ENCODE measurements around the gene FBN1. TPM values are rescaled to one million over a fixed set of nuclear protein-coding genes. Genes with fewer than 3 reads are reported as not detected.

The FBN1 gene
- total RNA-seq, 1 donor from 2014 or later = 164 TPM

GRCh38 chr15:48547286-48547685 is 98.2 kb downstream of the FBN1 start:
- Histone ChIP-seq H3K36me3 (no peaks in the 10 kb centered on the region), H3K27ac (no peak overlapping the region), H3K4me1 (peaks cover 0 to 13% of the 10 kb centered on the region in 2 donors), H3K4me3 (no peak overlapping the region), H3K9me3 (no peaks in the 10 kb centered on the region), H3K27me3 (no peaks in the 10 kb centered on the region)
- intact Hi-C loops (cut with DNase I) = no loop called here
- TF ChIP-seq, protein P1, sequence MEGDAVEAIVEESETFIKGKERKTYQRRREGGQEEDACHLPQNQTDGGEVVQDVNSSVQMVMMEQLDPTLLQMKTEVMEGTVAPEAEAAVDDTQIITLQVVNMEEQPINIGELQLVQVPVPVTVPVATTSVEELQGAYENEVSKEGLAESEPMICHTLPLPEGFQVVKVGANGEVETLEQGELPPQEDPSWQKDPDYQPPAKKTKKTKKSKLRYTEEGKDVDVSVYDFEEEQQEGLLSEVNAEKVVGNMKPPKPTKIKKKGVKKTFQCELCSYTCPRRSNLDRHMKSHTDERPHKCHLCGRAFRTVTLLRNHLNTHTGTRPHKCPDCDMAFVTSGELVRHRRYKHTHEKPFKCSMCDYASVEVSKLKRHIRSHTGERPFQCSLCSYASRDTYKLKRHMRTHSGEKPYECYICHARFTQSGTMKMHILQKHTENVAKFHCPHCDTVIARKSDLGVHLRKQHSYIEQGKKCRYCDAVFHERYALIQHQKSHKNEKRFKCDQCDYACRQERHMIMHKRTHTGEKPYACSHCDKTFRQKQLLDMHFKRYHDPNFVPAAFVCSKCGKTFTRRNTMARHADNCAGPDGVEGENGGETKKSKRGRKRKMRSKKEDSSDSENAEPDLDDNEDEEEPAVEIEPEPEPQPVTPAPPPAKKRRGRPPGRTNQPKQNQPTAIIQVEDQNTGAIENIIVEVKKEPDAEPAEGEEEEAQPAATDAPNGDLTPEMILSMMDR (IDR thresholded peaks at IDR 0.05) = no peak
- DNase-seq (ENCODE audit: low spot score in 2 of 2) = no peak

- Histone ChIP-seq H3K27me3 (no peaks in the 10 kb centered on the region), H3K36me3 (no peaks in the 10 kb centered on the region), H3K4me3 (no peak overlapping the region), H3K27ac (peak overlapping the region in 1 of 2 donors; percentile 9), H3K9me3 (no peaks in the 10 kb centered on the region), H3K4me1 (peaks cover 6 to 14% of the 10 kb centered on the region in 2 donors)
- TF ChIP-seq, protein P1 (IDR thresholded peaks at IDR 0.05) = no peak
- no peak for DNase-seq (ENCODE audit: low spot score in 2 of 2)
- intact Hi-C loops (cut with DNase I) = no loop called here
These were observed 99.2 kb downstream of the FBN1 start for GRCh38 chr15:48546296-48546695.

DNA sequence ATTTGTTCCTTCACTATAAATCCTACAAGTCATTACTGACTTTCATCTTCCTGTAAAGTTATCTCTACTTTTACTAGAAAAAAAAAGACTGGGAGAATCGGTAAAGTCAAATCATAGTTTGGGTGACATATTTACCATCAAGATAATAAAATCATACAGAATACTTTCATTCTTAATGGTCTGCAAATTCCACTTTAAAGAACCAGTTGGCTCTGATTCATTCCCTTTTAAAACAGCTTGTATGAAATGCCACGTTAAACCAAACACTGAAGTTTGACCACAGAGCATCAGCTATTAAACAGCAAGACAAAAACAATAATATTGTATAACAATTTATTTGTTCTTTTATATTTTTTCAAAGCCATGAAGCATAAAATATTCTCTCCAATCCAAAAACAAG is 100.7 kb downstream of the FBN1 start:
- TF ChIP-seq, protein P1 (IDR thresholded peaks at IDR 0.05) = no peak
- intact Hi-C loops (cut with DNase I) = no loop called here
- Histone ChIP-seq H3K27ac (no peak overlapping the region), H3K4me3 (no peak overlapping the region), H3K27me3 (no peaks in the 10 kb centered on the region), H3K4me1 (peaks cover 8 to 14% of the 10 kb centered on the region in 2 donors), H3K9me3 (no peaks in the 10 kb centered on the region), H3K36me3 (no peaks in the 10 kb centered on the region)
- DNase-seq (ENCODE audit: low spot score in 2 of 2) = no peak

DNA sequence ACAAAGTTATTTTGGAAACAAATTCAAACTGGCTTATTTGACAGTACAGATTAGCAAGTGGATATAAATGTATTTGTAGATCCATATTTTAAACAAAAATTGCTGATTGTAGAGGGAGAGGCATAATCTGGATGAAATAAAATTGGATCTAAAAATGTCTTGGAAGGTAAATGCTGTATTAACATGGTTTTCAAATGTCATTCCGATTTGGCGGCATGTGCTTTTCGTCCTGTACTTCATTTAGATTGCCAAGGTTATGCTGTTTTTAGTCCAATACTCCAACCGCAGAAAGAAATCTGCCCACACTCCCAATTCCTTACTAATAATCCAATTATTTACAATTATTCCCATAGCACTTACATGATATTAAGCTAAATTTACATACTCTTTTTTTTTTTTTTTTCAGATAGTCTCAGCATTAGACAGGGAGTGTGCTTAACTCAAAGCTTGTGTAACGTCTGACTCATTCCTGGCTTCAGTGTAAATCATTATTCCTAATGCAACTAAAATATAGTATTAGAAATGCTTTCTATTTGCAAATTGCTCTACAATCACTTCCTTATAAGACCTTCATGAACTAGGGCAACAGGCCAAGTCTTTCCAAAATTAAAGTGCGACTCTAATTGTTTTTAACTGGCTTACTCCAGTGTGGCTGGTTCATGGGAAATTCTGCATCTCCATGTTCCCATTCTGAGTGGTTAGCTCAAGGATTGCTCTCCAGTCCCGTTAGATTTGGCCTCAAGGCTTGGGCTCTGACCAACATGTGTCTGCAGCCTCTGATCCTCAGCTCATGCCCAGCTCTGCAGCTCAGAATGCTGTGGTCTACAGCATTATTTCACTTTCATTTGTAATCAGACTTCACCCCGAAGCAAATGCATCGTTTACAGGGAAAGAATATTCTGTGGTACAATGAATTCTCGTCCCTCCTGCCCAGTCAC is 103.9 kb downstream of the FBN1 start:
- intact Hi-C loops (cut with DNase I) = no loop called here
- peak overlapping the region; percentile 24 to 55 for H3K27ac ChIP-seq

DNA sequence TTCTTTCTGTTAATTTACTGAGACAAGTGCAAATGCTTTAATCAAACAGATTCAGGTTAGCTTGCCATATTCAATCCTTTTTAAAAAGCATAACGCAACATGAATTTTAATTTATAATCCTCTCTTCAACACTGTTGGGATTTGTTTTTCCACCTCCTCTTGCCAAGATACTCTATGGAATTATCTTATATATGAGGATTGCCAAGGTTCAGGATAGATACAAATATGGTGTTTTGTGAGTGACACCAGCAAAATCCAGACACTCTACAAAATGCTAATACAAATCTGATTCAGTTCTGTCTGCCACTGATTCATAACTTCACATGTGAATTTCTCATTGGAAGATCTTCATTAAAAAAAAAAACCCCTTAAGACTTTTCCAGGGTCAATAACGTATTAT is 104.8 kb downstream of the FBN1 start:
- H3K27ac ChIP-seq = peak overlapping the region in 1 of 2 donors; percentile 24
- H3K36me3 ChIP-seq = no peaks in the 10 kb centered on the region
- H3K4me3 ChIP-seq = no peak overlapping the region
- peaks cover 7 to 8% of the 10 kb centered on the region in 2 donors for H3K4me1 ChIP-seq
- DNase-seq (ENCODE audit: low spot score in 2 of 2) = no peak
- no peaks in the 10 kb centered on the region for H3K9me3 ChIP-seq
- TF ChIP-seq, protein P1 (IDR thresholded peaks at IDR 0.05) = no peak
- no peaks in the 10 kb centered on the region for H3K27me3 ChIP-seq
- intact Hi-C loops (cut with DNase I) = no loop called here

More for the DNA sequence above, 103.9 kb downstream of the FBN1 start:
- Histone ChIP-seq H3K27me3 (no peaks in the 10 kb centered on the region), H3K9me3 (no peaks in the 10 kb centered on the region), H3K36me3 (no peaks in the 10 kb centered on the region), H3K4me1 (peaks cover 7 to 8% of the 10 kb centered on the region in 2 donors), H3K4me3 (peak overlapping the region in 1 of 2 donors; percentile 39)
- TF ChIP-seq, protein P1 (IDR thresholded peaks at IDR 0.05) = no peak
- DNase-seq (ENCODE audit: low spot score in 2 of 2) = no peak
